Stimulated activated CD4-positive, alpha-beta T cell treated with anti-CD3 and anti-CD28 coated beads, Interleukin-4, amount 100 ng/mL, for 4 hours (primary cell): ENCODE measurements around the gene KRTCAP2.
"Not testable (repeated sequence)": the region's sequence is repeated elsewhere in the genome, so short reads cannot be mapped to it uniquely, and the experiment has no call there.

Experiments used
- DNase-seq, 2 experiments: peaks; one replicate each; pipeline ENCODE4 v3.0.0-alpha.2; 2020

The KRTCAP2 gene

DNA sequence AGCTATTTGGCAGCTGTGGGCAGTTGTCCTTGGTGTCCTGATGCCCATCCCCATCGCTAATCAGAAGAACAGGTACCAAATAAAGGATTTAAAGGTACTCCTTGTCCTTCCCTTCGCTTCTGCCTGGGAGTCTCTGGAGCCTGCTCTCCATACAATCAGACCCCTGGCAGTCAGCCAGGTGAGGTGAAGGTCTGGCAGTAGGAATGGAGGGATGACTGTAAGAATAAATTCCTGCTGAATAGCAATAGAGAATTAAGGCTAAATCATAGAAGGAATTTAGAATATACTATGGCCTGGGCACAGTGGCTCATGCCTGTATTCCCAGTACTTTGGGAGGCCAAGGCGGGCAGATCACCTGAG lies 25.4 kb upstream of the KRTCAP2 start:
- no peak for DNase-seq

DNA sequence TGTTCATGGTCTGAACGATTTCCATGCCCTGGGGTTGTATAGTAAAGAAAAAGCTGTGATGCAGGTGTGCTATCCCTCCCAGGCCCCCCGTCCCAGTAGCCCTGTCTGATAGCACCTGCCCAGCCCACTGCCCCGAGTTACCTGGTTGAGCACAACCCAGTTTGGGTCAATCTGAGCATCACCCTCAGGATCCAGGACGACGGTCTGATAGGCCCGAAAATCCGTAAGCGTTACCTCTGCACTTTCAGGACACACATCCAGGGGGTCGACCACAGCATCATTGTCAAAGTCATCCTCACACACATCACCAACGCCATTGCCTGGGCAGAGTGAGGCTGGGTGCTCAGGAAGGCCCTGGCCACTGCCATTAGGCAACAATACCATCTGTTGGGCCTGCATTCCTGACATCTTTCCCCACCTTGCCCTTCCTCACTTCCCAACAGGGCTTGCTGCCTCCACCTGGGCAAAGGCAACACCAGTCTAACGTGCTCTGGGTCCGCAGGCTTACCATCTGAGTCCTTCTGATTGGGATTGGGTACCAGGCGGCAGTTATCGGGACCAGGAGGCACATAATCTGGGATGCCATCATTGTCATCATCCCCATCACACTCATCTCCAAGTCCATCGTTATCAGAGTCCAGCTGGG lies 24.9 kb upstream of the KRTCAP2 start:
- no peak for DNase-seq

- no peak for DNase-seq
Observed at GRCh38 chr1:155196893-155197638, 24.0 kb upstream of the KRTCAP2 start.

GRCh38 chr1:155196103-155196892 lies 23.2 kb upstream of the KRTCAP2 start:
- DNase-seq = no peak

DNA sequence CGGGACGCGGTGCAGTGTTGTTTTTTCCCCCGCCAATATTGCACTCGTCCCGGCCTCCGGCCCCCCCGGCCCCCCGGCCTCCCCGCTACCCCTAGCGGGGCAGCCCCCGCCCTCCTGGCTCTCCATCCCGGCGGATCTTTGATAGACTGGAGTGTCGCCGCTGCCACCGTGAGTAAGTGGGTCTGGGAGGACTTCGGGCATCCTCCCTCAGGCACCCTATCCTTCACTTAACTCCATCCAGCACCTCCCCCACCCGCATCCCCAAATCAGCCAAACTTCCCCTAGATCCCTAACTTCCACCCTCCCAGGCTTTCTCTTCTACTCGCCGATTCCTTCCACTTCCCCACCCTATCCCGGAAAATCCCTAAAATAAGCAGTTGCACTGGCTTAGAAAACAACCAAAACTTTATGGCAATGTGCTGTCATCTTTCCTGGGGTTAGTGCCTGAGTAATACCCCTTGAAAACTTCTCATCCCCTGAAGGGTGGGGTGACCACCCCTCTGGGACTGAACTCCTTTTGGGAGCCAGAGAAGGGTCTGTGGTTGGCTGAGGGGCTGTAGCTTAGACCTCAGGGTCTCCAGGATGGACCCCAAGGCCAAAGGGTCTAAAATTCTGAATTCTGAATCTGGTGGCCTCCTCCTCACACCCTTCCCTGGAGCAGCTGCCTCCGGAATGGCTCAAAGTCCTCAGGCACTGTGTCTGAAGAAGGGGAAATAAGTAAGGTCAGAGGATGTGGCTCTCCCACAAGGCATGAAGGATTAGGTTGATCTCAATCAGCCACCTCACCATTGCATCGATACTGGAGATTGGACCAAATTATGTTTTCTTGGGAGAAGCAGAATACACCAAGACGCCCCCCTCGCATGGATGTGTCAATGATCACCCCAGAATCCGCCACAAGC lies 22.3 kb upstream of the KRTCAP2 start:
- no peak for DNase-seq

DNA sequence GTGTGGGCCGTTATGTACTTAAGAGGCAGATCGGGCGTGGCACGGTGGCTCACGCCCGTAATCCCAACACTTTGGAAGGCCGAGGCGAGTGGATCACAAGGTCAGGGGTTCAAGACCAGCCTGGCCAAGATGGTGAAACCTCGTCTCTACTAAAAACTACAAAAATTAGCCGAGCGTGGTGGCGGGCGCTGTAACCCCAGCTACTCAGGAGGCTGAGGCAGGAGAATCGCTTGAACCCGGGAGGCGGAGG lies 20.8 kb upstream of the KRTCAP2 start:
- not testable (repeated sequence) for DNase-seq

DNA sequence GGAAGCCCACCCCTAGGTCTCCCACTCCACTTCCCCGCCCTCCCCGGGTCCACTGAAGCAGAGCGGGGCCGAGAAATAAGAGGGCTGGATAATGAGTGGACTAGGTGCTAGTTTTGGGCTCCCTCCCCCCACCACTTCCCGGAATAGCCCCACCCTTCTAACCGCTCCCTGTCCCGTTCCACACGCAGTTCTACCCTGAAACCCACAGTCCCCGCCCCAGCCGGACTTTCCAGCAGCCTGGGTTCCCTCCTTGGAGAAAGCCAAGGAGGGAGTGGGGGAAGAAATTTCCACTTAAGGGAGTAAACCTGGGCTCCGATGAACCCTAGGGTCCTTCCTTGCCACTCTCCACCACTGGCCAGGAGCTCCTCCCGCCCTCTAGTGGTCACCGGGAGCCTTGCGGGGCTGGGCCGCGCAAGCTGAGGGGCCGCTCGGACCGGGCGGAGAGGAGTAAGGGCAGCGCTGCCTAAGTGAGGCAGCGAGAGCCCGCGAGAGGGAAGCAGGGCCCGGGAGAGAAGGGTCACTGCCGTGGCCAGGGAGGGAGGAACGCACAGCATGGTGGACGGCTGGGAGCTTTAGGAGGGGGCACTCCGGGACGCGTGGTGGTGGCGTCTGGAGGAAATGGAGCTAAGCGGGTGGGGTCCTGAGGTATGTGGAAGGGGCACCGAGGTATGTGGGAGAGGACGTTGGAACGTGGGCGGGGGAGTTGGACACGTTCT lies 20.3 kb upstream of the KRTCAP2 start:
- DNase-seq = peak; percentile 56 to 70

- DNase-seq = peak; percentile 36 to 49
Observed at GRCh38 chr1:155192346-155193274, 19.5 kb upstream of the KRTCAP2 start.

GRCh38 chr1:155191904-155192303 lies 18.8 kb upstream of the KRTCAP2 start:
- DNase-seq = no peak

GRCh38 chr1:155189926-155190325 lies 16.8 kb upstream of the KRTCAP2 start:
- DNase-seq = not testable (repeated sequence)

- DNase-seq = no peak
Observed at GRCh38 chr1:155188268-155188667, 15.2 kb upstream of the KRTCAP2 start.

DNA sequence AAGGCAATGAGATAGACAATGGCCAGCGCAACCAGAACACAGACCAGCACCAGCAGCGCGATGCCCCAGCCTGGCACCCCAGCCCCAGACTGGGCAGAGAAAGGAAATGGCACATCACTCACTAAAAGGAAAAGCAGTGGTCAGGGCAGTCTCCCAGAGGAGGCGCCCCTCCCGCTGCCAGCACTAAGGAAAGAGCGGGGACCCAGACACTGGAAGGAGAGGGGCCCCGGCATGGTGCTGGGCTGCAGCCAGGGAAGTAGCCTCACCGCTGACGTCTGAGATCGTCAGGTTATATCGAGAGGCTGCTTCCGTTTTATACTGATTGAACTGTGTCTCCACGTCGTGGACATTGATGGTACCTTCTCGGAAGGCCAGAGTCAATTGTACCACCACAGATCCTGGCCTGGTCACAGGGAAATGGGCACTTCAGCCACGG lies 14.4 kb upstream of the KRTCAP2 start:
- DNase-seq = no peak

- DNase-seq = no peak
Observed at GRCh38 chr1:155186794-155187455, 13.8 kb upstream of the KRTCAP2 start.

DNA sequence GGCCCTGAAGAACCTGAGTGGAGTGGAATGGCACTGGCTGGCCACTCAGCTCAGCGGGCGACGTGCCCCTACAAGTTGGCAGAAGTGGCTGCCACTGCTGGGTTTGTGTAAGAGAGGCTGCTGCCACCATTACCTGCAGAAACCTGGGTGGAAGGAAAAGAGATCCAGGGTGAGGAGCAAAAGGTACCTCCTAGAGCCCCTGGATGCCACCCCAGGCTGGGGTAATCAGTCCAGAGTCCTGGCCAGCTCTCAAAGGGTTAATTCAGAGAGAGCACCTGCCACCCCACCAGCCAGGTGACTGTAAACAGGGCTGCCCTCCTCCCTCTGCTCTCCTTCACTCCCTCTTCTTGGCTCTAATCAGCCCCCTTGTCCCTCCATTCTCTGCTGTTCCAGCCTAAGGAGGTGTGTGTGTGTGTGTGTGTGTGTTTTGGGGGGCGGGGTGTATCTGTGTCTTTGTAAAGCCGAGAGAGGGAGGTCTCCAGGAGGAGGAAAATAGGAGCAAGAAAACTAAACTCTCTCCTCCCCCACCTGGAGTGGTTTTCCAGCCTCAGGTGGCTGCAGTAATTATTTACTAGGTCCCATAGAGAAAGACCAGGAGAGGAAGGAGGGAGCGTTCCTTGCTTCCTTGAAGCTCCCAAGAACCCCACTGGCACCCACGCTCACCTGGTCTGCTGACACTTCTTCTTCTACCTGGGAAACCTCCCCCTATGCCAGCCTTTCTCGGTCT lies 13.1 kb upstream of the KRTCAP2 start:
- DNase-seq = no peak

DNA sequence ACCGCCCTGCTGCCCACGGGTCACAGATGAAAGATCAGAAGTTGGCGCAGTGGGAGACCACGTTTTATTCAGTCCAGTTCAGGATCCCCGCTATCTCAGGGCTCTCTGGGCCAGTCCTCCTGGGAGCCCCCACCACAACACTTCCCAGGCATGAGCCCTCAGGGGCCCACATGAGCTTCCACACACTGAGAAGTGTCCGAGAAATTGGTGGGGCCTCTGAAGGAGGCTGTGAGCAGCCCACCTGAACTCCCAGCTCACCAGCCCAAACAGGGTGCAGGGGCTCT lies 12.6 kb upstream of the KRTCAP2 start:
- DNase-seq = no peak

- no peak for DNase-seq
Observed at GRCh38 chr1:155184835-155185782, 12.0 kb upstream of the KRTCAP2 start.

DNA sequence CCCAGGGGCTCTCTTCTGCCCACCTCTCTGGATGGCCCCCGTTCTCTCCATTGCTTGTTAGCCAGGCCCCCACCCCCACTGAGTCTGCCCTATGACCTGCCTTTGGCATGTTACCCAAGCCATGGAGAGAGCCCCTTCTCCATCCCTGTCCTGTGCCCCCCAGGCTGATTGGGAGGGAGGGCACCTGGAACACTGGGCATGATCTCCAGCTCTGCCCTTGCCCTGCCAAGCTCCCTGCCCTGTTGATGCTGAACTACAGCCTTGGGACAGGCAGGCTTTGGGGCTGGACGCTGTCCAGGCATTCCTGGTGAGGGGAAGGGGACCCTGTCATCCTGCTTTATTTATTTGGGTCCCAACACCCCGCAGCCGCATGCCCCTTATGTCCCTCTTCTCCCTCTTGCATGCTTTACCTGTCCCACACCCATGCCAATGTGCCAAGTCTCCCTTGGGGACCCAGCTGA lies 11.3 kb upstream of the KRTCAP2 start:
- no peak for DNase-seq

- no peak for DNase-seq
Observed at GRCh38 chr1:155183775-155184221, 10.7 kb upstream of the KRTCAP2 start.

GRCh38 chr1:155182052-155182550 lies 9.0 kb upstream of the KRTCAP2 start:
- DNase-seq = no peak
